GM12878 (cell line): ENCODE results near the gene ZER1. TPM values are rescaled to one million over a fixed set of nuclear protein-coding genes. Genes with fewer than 3 reads are reported as not detected.
A peak's percentile ranks its signal among the peaks of the same experiment; 100 is the strongest.

Experiments
- ATAC-seq: fragments of 200-7000 bp; cut with Tn5 transposase; 3 replicates; pipeline ENCODE4 v1.9.1; 2020; ENCODE audit warnings: mild to moderate bottlenecking, moderate library complexity
- BruUV-seq: library from RNA; stranded (reverse); fragments of 400-500 nt; replicated peaks from 2 replicates; lab custom pipeline; 2021; lab: Mats Ljungman, UMichigan
- CTCF ChIA-PET: fragments of 300-600 bp; sonication (Branson Sonifier 250); formaldehyde crosslinking; extraction: SDS; loops from one replicate; lab custom pipeline; 2021; ENCODE audit warnings: inconsistent platforms; lab: Yijun Ruan, JAX
- POLR2A ChIA-PET: fragments of 350-600 bp; formaldehyde crosslinking; extraction: SDS; loops from one replicate; lab custom pipeline; 2021; ENCODE audit warnings: inconsistent platforms; lab: Charles Lee
- RAD21 ChIA-PET: fragments of 300-600 bp; sonication (Branson Sonifier 250); formaldehyde crosslinking; loops from one replicate; lab custom pipeline; 2023; ENCODE audit warnings: antibody characterized with exemption; ENCODE audit not compliant: unreplicated experiment; lab: Charles Lee
- SMC1A ChIA-PET: fragments of 300-600 bp; sonication (Branson Sonifier 250); formaldehyde crosslinking; loops from one replicate; lab custom pipeline; 2023; ENCODE audit not compliant: unreplicated experiment, uncharacterized antibody; lab: Charles Lee
- DNase-seq: peaks from one replicate; pipeline ENCODE4 v3.0.0-alpha.2; 2011; ENCODE audit warnings: low read depth, low spot score
- FAIRE-seq: peaks from 3 replicates; lab custom pipeline; 2011; peaks lifted over from hg19 to GRCh38; lab: Jason Lieb, UNC
- H2AFZ ChIP-seq: 2 replicates; pipeline ENCODE4 v1.6.0; 2011; ENCODE audit warnings: low read depth, low read length, control low read depth; ENCODE audit not compliant: control insufficient read depth
- H3K27ac ChIP-seq: 2 replicates; pipeline ENCODE4 v1.5.1; 2011; ENCODE audit warnings: control low read depth; ENCODE audit not compliant: control insufficient read depth, insufficient read depth
- H3K27me3 ChIP-seq, 2 experiments: replicated peaks in 1 of 2; 2 replicates each; pipeline versions ENCODE4 v1.6.0 to v1.6.1; 2011; ENCODE audit warnings: low read length in 1 of 2; ENCODE audit not compliant: control insufficient read depth in 2 of 2, insufficient read depth in 2 of 2
- H3K36me3 ChIP-seq, 2 experiments: 2 replicates each; pipeline ENCODE4 v1.5.1; 2011; ENCODE audit warnings: low read length in 1 of 2; ENCODE audit not compliant: control insufficient read depth in 2 of 2, insufficient read depth in 2 of 2
- H3K4me1 ChIP-seq: 2 replicates; pipeline ENCODE4 v1.6.1; 2011; ENCODE audit warnings: mild to moderate bottlenecking, low read length, moderate library complexity, mixed read lengths; ENCODE audit not compliant: control insufficient read depth, insufficient read depth
- H3K4me2 ChIP-seq: 2 replicates; pipeline ENCODE4 v1.6.0; 2011; ENCODE audit warnings: control low read depth; ENCODE audit not compliant: control insufficient read depth, insufficient read depth
- H3K4me3 ChIP-seq: fragments of 200-600 bp; sonication (generic); 2 replicates; pipeline ENCODE4 v1.5.1; 2016
- H3K79me2 ChIP-seq: 2 replicates; pipeline ENCODE4 v1.6.0; 2011; ENCODE audit warnings: low read length; ENCODE audit not compliant: control insufficient read depth, insufficient read depth
- H3K9ac ChIP-seq: 2 replicates; pipeline ENCODE4 v1.8.0; 2011; ENCODE audit warnings: low read length, control low read depth, mixed read lengths; ENCODE audit not compliant: control insufficient read depth, insufficient read depth
- H3K9me3 ChIP-seq: replicated peaks from 3 replicates; pipeline ENCODE4 v1.5.1; 2011; ENCODE audit warnings: mild to moderate bottlenecking, low read length; ENCODE audit not compliant: control insufficient read depth, insufficient read depth
- H4K20me1 ChIP-seq: 2 replicates; pipeline ENCODE4 v1.6.0; 2011; ENCODE audit not compliant: control insufficient read depth, insufficient read depth
- CREM ChIP-seq: IDR thresholded peaks from 2 replicates; pipeline ENCODE4 v1.6.1; 2014; ENCODE audit warnings: antibody characterized with exemption, low read depth
- MXI1 ChIP-seq: fragments of 150-350 bp; IDR thresholded peaks from 2 replicates; pipeline ENCODE4 v1.6.1; 2011; ENCODE audit warnings: low read depth, mild to moderate bottlenecking, inconsistent platforms, low read length, improper control_type of control experiment
- SMAD5 ChIP-seq: IDR thresholded peaks from 2 replicates; pipeline ENCODE4 v1.6.1; 2016; ENCODE audit warnings: antibody characterized with exemption, low read depth
- TCF12 ChIP-seq: IDR thresholded peaks from 2 replicates; pipeline ENCODE4 v1.6.1; 2011; ENCODE audit warnings: low read depth, mild to moderate bottlenecking, low read length
- ZSCAN29 ChIP-seq: fragments of 450-650 bp; IDR thresholded peaks from 2 replicates; pipeline ENCODE4 v1.6.1; 2017; ENCODE audit warnings: mild to moderate bottlenecking, moderate library complexity
- WGBS: methylation state at CpG from one replicate; pipeline ENCODE4 v1.1.6; 2016; ENCODE audit warnings: low lambda C conversion rate; ENCODE audit not compliant: insufficient replicate concordance, insufficient coverage; ENCODE audit errors: missing lambda C conversion rate; 5-methylcytosine and 5-hydroxymethylcytosine counted together
- in situ Hi-C: fragments of 300-500 bp; cut with MboI; formaldehyde crosslinking; loops from 9 replicates; pipeline ENCODE4 v1.14.3; 2018; ENCODE audit warnings: mixed read lengths
- intact Hi-C: fragments of 100-400 bp; cut with micrococcal nuclease; formaldehyde crosslinking; loops from one replicate; pipeline ENCODE4 v1.14.2; 2022; ENCODE audit not compliant: unreplicated experiment
- polyA plus RNA-seq, 11 experiments: library from polyadenylated mRNA; depleted of rRNA in 4 of 11; unstranded in 6 of 11; stranded (reverse) in 5 of 11; fragments of >200 nt; fragmentation: Nextera tagmentation in 4 of 11; fragmentation: Illumina TruSeq in 1 of 11; extraction: Ambion mirVana in 4 of 11; extraction: Trizol in 1 of 11; gene quantifications; 1 replicate in 1 of 11; 2 replicates in 10 of 11; pipeline versions ENCODE4 v1.2.1 to v1.2.3, GENCODE V29; 2011 to 2016; ENCODE audit warnings: inconsistent platforms in 2 of 11, missing spikeins in 2 of 11, low read depth in 1 of 11
- total RNA-seq, 4 experiments: library from RNA; depleted of rRNA in 3 of 4; stranded (reverse); fragments of >200 nt in 3 of 4; fragmentation: Illumina TruSeq in 1 of 4; extraction: Trizol in 1 of 4; gene quantifications; 2 replicates each; pipeline versions ENCODE4 v1.2.1 to v1.2.3, GENCODE V29; 2013 to 2021

The ZER1 gene
- total and polyA plus RNA-seq, 10 of the 15 experiments (the other 5 are each of a cell fraction or from before 2014, with no cell fraction given) = 0.32 to 16.9 (median 7.9) TPM

GRCh38 chr9:128768606-128769005 lies 3.1 kb downstream of the ZER1 start:
- H4K20me1 ChIP-seq = no peaks in the 10 kb centered on the region
- no peak for DNase-seq
- CTCF ChIA-PET = interaction anchor here (1.5 kb wide), 1 partner anchor 20 kb away, joined by 5 read pairs; no protein-coding TSS in a partner anchor
- H2AFZ ChIP-seq = no peak overlapping the region
- intact Hi-C loops = no loop called here
- RAD21 ChIA-PET = no interaction called here
- no peak for TF ChIP-seq ZSCAN29
- TF ChIP-seq, all 136 proteins: peak for 0
- FAIRE-seq = no peak
- Histone ChIP-seq H3K4me1 (no peaks in the 10 kb centered on the region), H3K9me3 (no peaks in the 10 kb centered on the region), H3K27ac (no peak overlapping the region), H3K79me2 (peaks cover 4% of the 10 kb centered on the region), H3K9ac (no peak overlapping the region), H3K36me3 (no peaks in the 10 kb centered on the region), H3K4me3 (no peak overlapping the region), H3K4me2 (no peak overlapping the region), H3K27me3 (no peaks in the 10 kb centered on the region)
- 97% methylated on average over 6 of the region's 6 CpGs for WGBS
- SMC1A ChIA-PET = no interaction called here
- POLR2A ChIA-PET = interaction anchor here (0.8 kb wide), 1 partner anchor 84 kb away, joined by 3 read pairs; no protein-coding TSS in a partner anchor
- in situ Hi-C loops = no loop called here
- no peak for ATAC-seq
- no TSS peak for BruUV-seq

GRCh38 chr9:128765499-128765898 lies 6.2 kb downstream of the ZER1 start:
- RAD21 ChIA-PET = interaction anchor here (1.1 to 2.9 kb wide), 4 partner anchors 23 to 53 kb away, joined by 3 to 11 read pairs (median 4); partner anchors contain the start of genes ENDOG and ZDHHC12
- POLR2A ChIA-PET = interaction anchor here (0.6 to 1.3 kb wide), 5 partner anchors 27 to 214 kb away, joined by 3 to 6 read pairs (median 4); no protein-coding TSS in a partner anchor
- CTCF ChIA-PET = interaction anchor here (1.3 to 2.0 kb wide), 3 partner anchors 53 to 327 kb away, joined by 3 to 6 read pairs (median 3); partner anchors contain the start of gene ENDOG
- H2AFZ ChIP-seq = no peak overlapping the region
- SMC1A ChIA-PET = interaction anchor here (1.2 to 1.8 kb wide), 2 partner anchors 23 to 65 kb away, joined by 3 to 7 read pairs; no protein-coding TSS in a partner anchor
- H3K36me3 ChIP-seq = no peaks in the 10 kb centered on the region
- H3K9ac ChIP-seq = no peak overlapping the region
- FAIRE-seq (no peak), DNase-seq (no peak), ATAC-seq (peak; percentile 83)
- in situ Hi-C loops (no loop called here), intact Hi-C loops (no loop called here)
- TF ChIP-seq TCF12 (no peak), CREM (no peak), MXI1 (no peak), SMAD5 (no peak)
- H3K4me2 ChIP-seq = no peak overlapping the region
- 15% methylated on average over 3 of the region's 3 CpGs for WGBS
- H3K27ac ChIP-seq = no peak overlapping the region
- no peaks in the 10 kb centered on the region for H3K9me3 ChIP-seq
- no peaks in the 10 kb centered on the region for H4K20me1 ChIP-seq
- no peaks in the 10 kb centered on the region for H3K79me2 ChIP-seq
- H3K4me1 ChIP-seq = no peaks in the 10 kb centered on the region
- H3K27me3 ChIP-seq = no peaks in the 10 kb centered on the region
- no peak overlapping the region for H3K4me3 ChIP-seq
- BruUV-seq = no TSS peak
